Neural cell (in vitro differentiated cells): ENCODE data around the gene GIPC2. TPM values are rescaled to one million over a fixed set of nuclear protein-coding genes. Genes with fewer than 3 reads are reported as not detected.

ENCODE experiments used
- H2AFZ ChIP-seq: fragments of 200-600, 300-800 bp; sonication (generic), shearing (Covaris generic); 2 replicates; pipeline ENCODE4 v1.6.0; 2014; ENCODE audit warnings: low read depth, mild to moderate bottlenecking, antibody characterized with exemption, low read length, moderate library complexity
- H3F3A ChIP-seq: fragments of 200-600 bp; shearing (Covaris generic); 2 replicates; pipeline ENCODE4 v1.6.1; 2016; ENCODE audit warnings: mild to moderate bottlenecking, moderate library complexity, mixed read lengths, antibody characterized with exemption, low read length; ENCODE audit not compliant: insufficient read depth, poor library complexity, severe bottlenecking
- H3K27ac ChIP-seq: fragments of 200-600, 300-800 bp; sonication (generic), shearing (Covaris generic); 2 replicates; pipeline ENCODE4 v1.5.1; 2014; ENCODE audit warnings: mild to moderate bottlenecking, low read length, moderate library complexity
- H3K27me3 ChIP-seq: fragments of 300-800, 200-600 bp; sonication (generic), shearing (Covaris generic); 2 replicates; pipeline ENCODE4 v1.6.0; 2014; ENCODE audit warnings: mild to moderate bottlenecking, low read depth, low read length, moderate library complexity; ENCODE audit not compliant: insufficient read depth
- H3K36me3 ChIP-seq: fragments of 300-800, 200-600 bp; sonication (generic), shearing (Covaris generic); 2 replicates; pipeline ENCODE4 v1.5.1; 2014; ENCODE audit warnings: mild to moderate bottlenecking, antibody characterized with exemption, low read length, moderate library complexity; ENCODE audit not compliant: insufficient read depth
- H3K4me2 ChIP-seq: fragments of 300-800, 200-600 bp; sonication (generic), shearing (Covaris generic); 2 replicates; pipeline ENCODE4 v1.6.0; 2014; ENCODE audit warnings: mild to moderate bottlenecking, low read length
- H3K4me3 ChIP-seq: fragments of 300-800, 200-600 bp; sonication (generic), shearing (Covaris generic); 2 replicates; pipeline ENCODE4 v1.5.1; 2014; ENCODE audit warnings: mild to moderate bottlenecking, low read length, moderate library complexity
- H3K79me2 ChIP-seq: fragments of 200-600 bp; shearing (Covaris generic); replicated peaks from 2 replicates; pipeline ENCODE4 v1.6.0; 2014; ENCODE audit warnings: mild to moderate bottlenecking, low read length, moderate library complexity; ENCODE audit not compliant: insufficient read depth
- H3K9ac ChIP-seq: fragments of 300-800, 200-600 bp; sonication (generic), shearing (Covaris generic); 2 replicates; pipeline ENCODE4 v1.6.1; 2016; ENCODE audit warnings: mild to moderate bottlenecking, low read length, mixed read lengths
- H3K9me2 ChIP-seq: fragments of 200-600 bp; shearing (Covaris generic); 2 replicates; pipeline ENCODE4 v1.6.1; 2016; ENCODE audit warnings: mild to moderate bottlenecking, low read length, mixed read lengths; ENCODE audit not compliant: insufficient read depth
- H3K9me3 ChIP-seq: fragments of 200-600, 300-800 bp; sonication (generic), shearing (Covaris generic); 2 replicates; pipeline ENCODE4 v1.6.1; 2016; ENCODE audit warnings: mild to moderate bottlenecking, mixed run types, low read length, moderate library complexity, mixed read lengths
- H4K20me1 ChIP-seq: fragments of 200-600 bp; shearing (Covaris generic); 2 replicates; pipeline ENCODE4 v1.6.1; 2016; ENCODE audit warnings: mild to moderate bottlenecking, mixed run types; ENCODE audit not compliant: insufficient read depth
- EZH2 ChIP-seq: fragments of 200-600, 300-800 bp; shearing (Covaris generic), sonication (generic); IDR thresholded peaks from 2 replicates; pipeline ENCODE4 v1.6.1; 2014; ENCODE audit warnings: antibody characterized with exemption, low read length, borderline replicate concordance, mild to moderate bottlenecking; ENCODE audit not compliant: insufficient read depth, poor library complexity, severe bottlenecking
- MXI1 ChIP-seq: fragments of 450-650 bp; conservative IDR thresholded peaks from 2 replicates; pipeline ENCODE4 v1.6.1; 2014; ENCODE audit warnings: antibody characterized with exemption, mild to moderate bottlenecking; ENCODE audit not compliant: poor library complexity, severe bottlenecking
- POLR2AphosphoS5 ChIP-seq: IDR thresholded peaks from 2 replicates; pipeline ENCODE4 v1.6.1; 2012
- RAD21 ChIP-seq: fragments of 450-650 bp; conservative IDR thresholded peaks from 2 replicates; pipeline ENCODE4 v1.6.1; 2014; ENCODE audit warnings: antibody characterized with exemption, mild to moderate bottlenecking, moderate library complexity
- REST ChIP-seq: IDR thresholded peaks from 2 replicates; pipeline ENCODE4 v1.6.1; 2012; ENCODE audit warnings: borderline replicate concordance
- SMC3 ChIP-seq: fragments of 450-650 bp; conservative IDR thresholded peaks from 2 replicates; pipeline ENCODE4 v1.6.1; 2014; ENCODE audit warnings: antibody characterized with exemption, mild to moderate bottlenecking, moderate library complexity; ENCODE audit not compliant: poor library complexity
- TAF1 ChIP-seq: IDR thresholded peaks from 2 replicates; pipeline ENCODE4 v1.6.1; 2012; ENCODE audit warnings: low read depth
- polyA plus RNA-seq: library from polyadenylated mRNA; depleted of rRNA; stranded (reverse); fragments of >200 nt; gene quantifications from 2 replicates; pipeline ENCODE4 v1.2.3, GENCODE V29; 2014
- TF ChIP-seq, protein P1 (sequence below): fragments of 450-650 bp; IDR thresholded peaks from 2 replicates; pipeline ENCODE4 v1.5.1; 2014; ENCODE audit warnings: antibody characterized with exemption, mild to moderate bottlenecking, moderate library complexity; ENCODE audit not compliant: poor library complexity, severe bottlenecking

The GIPC2 gene
- polyA plus RNA-seq, 1 donor from 2014 or later = 1.3 TPM

GRCh38 chr1:78170859-78171258 lies 125.1 kb downstream of the GIPC2 start:
- Histone ChIP-seq H3K4me2 (no peak overlapping the region), H3K27ac (no peak overlapping the region), H3K9ac (no peak overlapping the region), H3K27me3 (no peaks in the 10 kb centered on the region), H3K79me2 (no peaks in the 10 kb centered on the region), H3K36me3 (no peaks in the 10 kb centered on the region), H2AFZ (no peak overlapping the region), H3K9me3 (no peaks in the 10 kb centered on the region), H3K4me3 (no peak overlapping the region), H3F3A (no peaks in the 10 kb centered on the region), H3K9me2 (no peaks in the 10 kb centered on the region), H4K20me1 (no peaks in the 10 kb centered on the region)
- TF ChIP-seq SMC3 (no peak), RAD21 (no peak), POLR2AphosphoS5 (no peak)

- H3K36me3 ChIP-seq = no peaks in the 10 kb centered on the region
- H3F3A ChIP-seq = no peaks in the 10 kb centered on the region
- no peak overlapping the region for H3K4me3 ChIP-seq
- H4K20me1 ChIP-seq = no peaks in the 10 kb centered on the region
- no peak overlapping the region for H3K4me2 ChIP-seq
- H3K27ac ChIP-seq = no peak overlapping the region
- H3K9ac ChIP-seq = no peak overlapping the region
- no peak for TF ChIP-seq EZH2
- H3K27me3 ChIP-seq = no peaks in the 10 kb centered on the region
- no peak overlapping the region for H2AFZ ChIP-seq
- H3K9me3 ChIP-seq = no peaks in the 10 kb centered on the region
- H3K79me2 ChIP-seq = no peaks in the 10 kb centered on the region
- no peaks in the 10 kb centered on the region for H3K9me2 ChIP-seq
Measured at GRCh38 chr1:78171736-78172590, 126.2 kb downstream of the GIPC2 start.

GRCh38 chr1:78176448-78176847 lies 130.7 kb downstream of the GIPC2 start:
- Histone ChIP-seq H3K27ac (no peak overlapping the region), H3K9me3 (no peaks in the 10 kb centered on the region), H4K20me1 (no peaks in the 10 kb centered on the region), H3K36me3 (no peaks in the 10 kb centered on the region), H3K9me2 (no peaks in the 10 kb centered on the region), H3F3A (no peaks in the 10 kb centered on the region), H3K79me2 (no peaks in the 10 kb centered on the region), H3K27me3 (no peaks in the 10 kb centered on the region), H3K4me3 (no peak overlapping the region), H2AFZ (no peak overlapping the region), H3K9ac (no peak overlapping the region), H3K4me2 (no peak overlapping the region)
- TF ChIP-seq EZH2 = no peak
- TF ChIP-seq SMC3 = no peak
- TF ChIP-seq RAD21 = no peak
- no peak for TF ChIP-seq MXI1
- TF ChIP-seq, protein P1, sequence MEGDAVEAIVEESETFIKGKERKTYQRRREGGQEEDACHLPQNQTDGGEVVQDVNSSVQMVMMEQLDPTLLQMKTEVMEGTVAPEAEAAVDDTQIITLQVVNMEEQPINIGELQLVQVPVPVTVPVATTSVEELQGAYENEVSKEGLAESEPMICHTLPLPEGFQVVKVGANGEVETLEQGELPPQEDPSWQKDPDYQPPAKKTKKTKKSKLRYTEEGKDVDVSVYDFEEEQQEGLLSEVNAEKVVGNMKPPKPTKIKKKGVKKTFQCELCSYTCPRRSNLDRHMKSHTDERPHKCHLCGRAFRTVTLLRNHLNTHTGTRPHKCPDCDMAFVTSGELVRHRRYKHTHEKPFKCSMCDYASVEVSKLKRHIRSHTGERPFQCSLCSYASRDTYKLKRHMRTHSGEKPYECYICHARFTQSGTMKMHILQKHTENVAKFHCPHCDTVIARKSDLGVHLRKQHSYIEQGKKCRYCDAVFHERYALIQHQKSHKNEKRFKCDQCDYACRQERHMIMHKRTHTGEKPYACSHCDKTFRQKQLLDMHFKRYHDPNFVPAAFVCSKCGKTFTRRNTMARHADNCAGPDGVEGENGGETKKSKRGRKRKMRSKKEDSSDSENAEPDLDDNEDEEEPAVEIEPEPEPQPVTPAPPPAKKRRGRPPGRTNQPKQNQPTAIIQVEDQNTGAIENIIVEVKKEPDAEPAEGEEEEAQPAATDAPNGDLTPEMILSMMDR = no peak
- TF ChIP-seq REST = no peak
- TF ChIP-seq POLR2AphosphoS5 = no peak
- TF ChIP-seq TAF1 = no peak
